Colonic mucosa (tissue), 4 donors: ENCODE data around the gene PRR35. TPM values are rescaled to one million over a fixed set of nuclear protein-coding genes. Genes with fewer than 3 reads are reported as not detected.

Experiments used
- DNase-seq: peaks from one replicate; pipeline ENCODE4 v3.0.0-alpha.2; 2020
- H3K27ac ChIP-seq: fragments of 200-600 bp; one replicate; pipeline ENCODE4 v1.8.0; 2021
- H3K27me3 ChIP-seq: fragments of 200-600 bp; one replicate; pipeline ENCODE4 v1.8.0; 2021
- H3K36me3 ChIP-seq: fragments of 200-600 bp; one replicate; pipeline ENCODE4 v1.8.0; 2021
- H3K4me1 ChIP-seq: fragments of 200-600 bp; one replicate; pipeline ENCODE4 v1.8.0; 2021; ENCODE audit warnings: mild to moderate bottlenecking
- H3K4me3 ChIP-seq: fragments of 200-600 bp; one replicate; pipeline ENCODE4 v1.8.0; 2021
- H3K9ac ChIP-seq, 2 donors: one replicate each; pipeline ENCODE4 v1.7.0; 2013; ENCODE audit warnings: control low read depth in 2 of 2, low read depth in 2 of 2, low read length in 2 of 2
- H3K9me3 ChIP-seq: fragments of 200-600 bp; one replicate; pipeline ENCODE4 v1.8.0; 2021
- intact Hi-C: fragments of 100-400 bp; cut with DNase I; formaldehyde crosslinking; loops from one replicate; pipeline ENCODE4 v1.14.1; 2022
- total RNA-seq, 2 donors: library from RNA; stranded (reverse); fragmentation: NEBNext Ultra II Directional in 1 of 2; extraction: Animal tissue kit (Norgen Biotek cat#: 25700) in 1 of 2; gene quantifications; one replicate each; pipeline ENCODE4 v1.2.1, GENCODE V29; 2021
- TF ChIP-seq, protein P1 (sequence below): fragments of 200-600 bp; IDR thresholded peaks from one replicate; pipeline ENCODE4 v1.8.0; 2022; ENCODE audit warnings: antibody characterized with exemption, mild to moderate bottlenecking
- donor health status: healthy.
- donor health status: DM: no; HTN: no; CAD: no.
- donor health status: DM: no; HTN: no; CAD: no.

Gene PRR35
- not detected for total RNA-seq

DNA sequence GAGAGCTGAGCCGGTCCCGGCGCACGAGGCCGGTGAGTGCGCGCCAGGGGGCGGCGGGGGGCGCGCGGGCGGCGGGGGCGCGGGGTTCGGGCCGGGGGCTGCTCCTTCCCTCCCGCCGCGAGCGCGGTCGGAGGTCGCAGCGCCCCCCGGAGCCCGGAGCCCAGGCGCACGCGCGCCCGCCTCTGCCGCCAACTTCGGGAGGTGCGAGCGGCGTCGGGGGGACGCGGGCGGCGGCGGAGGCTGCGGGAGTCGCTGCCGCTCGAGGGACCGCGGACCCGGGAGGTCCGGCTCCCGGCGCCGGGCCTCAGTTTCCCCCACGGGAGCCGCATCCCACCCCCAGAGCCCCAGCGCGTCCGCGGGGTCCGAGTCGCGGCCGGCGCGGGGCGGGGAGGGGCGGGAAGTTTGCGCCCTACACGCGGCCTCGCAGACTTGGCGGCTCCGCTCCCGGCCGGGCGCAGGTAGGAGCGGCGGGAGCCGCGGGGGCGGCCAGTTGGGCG, at the start of gene PRR35:
PRR35 (plus strand) TSS at position 191 of the 497 bp plus-strand sequence. CDS start 2,901 bp downstream, outside the sequence.
- no peak for DNase-seq
- no peak within 1 kb of the TSS for H3K9ac ChIP-seq
- peaks cover 26% of the 10 kb centered on the region for H3K27me3 ChIP-seq
- no peaks in the 10 kb centered on the region for H3K9me3 ChIP-seq
- no peaks in the 10 kb centered on the region for H3K36me3 ChIP-seq
- TF ChIP-seq, protein P1, sequence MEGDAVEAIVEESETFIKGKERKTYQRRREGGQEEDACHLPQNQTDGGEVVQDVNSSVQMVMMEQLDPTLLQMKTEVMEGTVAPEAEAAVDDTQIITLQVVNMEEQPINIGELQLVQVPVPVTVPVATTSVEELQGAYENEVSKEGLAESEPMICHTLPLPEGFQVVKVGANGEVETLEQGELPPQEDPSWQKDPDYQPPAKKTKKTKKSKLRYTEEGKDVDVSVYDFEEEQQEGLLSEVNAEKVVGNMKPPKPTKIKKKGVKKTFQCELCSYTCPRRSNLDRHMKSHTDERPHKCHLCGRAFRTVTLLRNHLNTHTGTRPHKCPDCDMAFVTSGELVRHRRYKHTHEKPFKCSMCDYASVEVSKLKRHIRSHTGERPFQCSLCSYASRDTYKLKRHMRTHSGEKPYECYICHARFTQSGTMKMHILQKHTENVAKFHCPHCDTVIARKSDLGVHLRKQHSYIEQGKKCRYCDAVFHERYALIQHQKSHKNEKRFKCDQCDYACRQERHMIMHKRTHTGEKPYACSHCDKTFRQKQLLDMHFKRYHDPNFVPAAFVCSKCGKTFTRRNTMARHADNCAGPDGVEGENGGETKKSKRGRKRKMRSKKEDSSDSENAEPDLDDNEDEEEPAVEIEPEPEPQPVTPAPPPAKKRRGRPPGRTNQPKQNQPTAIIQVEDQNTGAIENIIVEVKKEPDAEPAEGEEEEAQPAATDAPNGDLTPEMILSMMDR: no peak
- intact Hi-C loops: no loop called here
- no peak within 1 kb of the TSS for H3K4me3 ChIP-seq
- no peaks in the 10 kb centered on the region for H3K4me1 ChIP-seq
- H3K27ac ChIP-seq: no peak within 1 kb of the TSS

DNA sequence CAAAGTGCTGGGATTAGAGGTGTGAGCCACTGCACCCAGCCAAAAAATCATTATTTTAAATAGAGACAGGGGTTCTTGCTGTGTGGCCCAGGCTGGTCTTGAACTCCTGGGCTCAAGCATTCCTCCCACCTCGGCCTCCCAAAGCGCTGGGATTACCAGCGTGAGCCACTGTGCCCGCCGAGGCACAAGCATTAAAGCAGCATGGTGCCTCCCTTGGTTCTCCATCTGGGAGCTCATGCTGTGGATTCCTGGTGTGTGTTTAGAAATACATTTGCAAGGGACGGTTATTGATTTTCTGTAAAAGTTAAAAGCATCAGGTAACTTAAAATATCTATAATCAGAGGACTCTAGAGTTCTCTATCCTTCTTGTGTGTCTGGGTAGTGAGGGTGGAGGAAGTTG, 47.4 kb upstream of the PRR35 start:
- Histone ChIP-seq H3K4me3 (no peak overlapping the region), H3K9me3 (no peaks in the 10 kb centered on the region), H3K36me3 (no peaks in the 10 kb centered on the region), H3K27ac (no peak overlapping the region), H3K4me1 (no peaks in the 10 kb centered on the region), H3K27me3 (no peaks in the 10 kb centered on the region), H3K9ac (no peak overlapping the region)
- intact Hi-C loops: no loop called here
- TF ChIP-seq, protein P1: no peak
- DNase-seq: no peak

DNA sequence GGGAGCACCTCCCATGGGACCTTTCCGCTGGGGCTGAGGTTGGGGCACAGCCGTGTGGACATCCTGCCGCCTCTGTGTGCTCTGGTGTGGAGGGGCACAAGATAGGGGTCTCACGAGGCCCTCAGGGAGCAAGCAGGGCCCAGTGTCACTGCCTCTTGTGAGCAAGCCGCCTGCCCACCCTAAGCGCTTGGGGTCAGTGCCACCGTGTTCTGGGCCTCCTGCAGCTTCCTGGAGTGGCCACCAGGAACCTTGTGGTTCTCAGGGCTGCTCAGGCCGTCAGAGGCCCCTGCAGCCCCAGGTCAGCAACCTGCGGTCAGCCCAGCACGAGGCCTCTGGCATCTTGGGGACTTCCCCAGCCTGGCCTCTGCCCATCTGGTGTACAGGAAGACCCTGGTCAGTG, 46.2 kb upstream of the PRR35 start:
- Histone ChIP-seq H3K4me1 (no peaks in the 10 kb centered on the region), H3K4me3 (no peak overlapping the region), H3K36me3 (no peaks in the 10 kb centered on the region), H3K27ac (no peak overlapping the region), H3K9ac (no peak overlapping the region), H3K27me3 (no peaks in the 10 kb centered on the region), H3K9me3 (no peaks in the 10 kb centered on the region)
- no peak for DNase-seq
- intact Hi-C loops: no loop called here
- TF ChIP-seq, protein P1: no peak

DNA sequence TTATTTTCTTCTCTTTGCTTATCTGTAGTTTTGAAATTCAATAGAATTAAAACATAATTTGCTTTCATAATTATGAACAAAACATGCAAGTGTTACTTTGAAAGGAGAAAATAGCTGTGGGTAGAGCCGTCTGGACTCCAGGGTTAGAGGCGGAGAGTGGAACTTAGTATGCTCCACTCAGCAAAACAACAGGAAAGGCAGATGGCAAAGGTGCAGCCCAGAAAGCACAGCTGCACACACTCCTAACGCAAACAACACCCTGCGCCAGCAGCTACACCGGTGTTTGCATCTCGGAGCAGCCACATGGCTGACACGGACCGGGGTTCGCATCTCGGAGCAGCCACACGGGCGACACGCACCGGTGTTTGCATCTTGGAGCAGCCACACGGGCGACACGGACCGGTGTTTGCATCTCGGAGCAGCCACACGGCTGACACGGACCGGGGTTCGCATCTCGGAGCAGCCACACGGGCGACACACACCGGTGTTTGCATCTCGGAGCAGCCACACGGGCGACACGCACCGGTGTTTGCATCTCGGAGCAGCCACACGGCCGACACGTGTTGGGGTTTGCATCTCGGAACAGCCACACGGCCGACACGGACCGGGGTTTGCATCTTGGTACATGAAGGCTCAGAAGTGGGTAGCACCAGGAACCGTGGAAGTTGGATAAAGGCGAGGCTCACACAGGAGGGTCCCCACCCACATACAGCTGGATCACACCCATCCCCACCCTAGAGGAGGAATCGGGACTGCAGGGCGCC, 44.8 kb upstream of the PRR35 start:
- Histone ChIP-seq H3K9ac (no peak overlapping the region), H3K36me3 (no peaks in the 10 kb centered on the region), H3K27me3 (no peaks in the 10 kb centered on the region), H3K4me3 (no peak overlapping the region), H3K9me3 (no peaks in the 10 kb centered on the region), H3K4me1 (no peaks in the 10 kb centered on the region), H3K27ac (no peak overlapping the region)
- DNase-seq: no peak
- intact Hi-C loops: no loop called here
- TF ChIP-seq, protein P1: no peak

DNA sequence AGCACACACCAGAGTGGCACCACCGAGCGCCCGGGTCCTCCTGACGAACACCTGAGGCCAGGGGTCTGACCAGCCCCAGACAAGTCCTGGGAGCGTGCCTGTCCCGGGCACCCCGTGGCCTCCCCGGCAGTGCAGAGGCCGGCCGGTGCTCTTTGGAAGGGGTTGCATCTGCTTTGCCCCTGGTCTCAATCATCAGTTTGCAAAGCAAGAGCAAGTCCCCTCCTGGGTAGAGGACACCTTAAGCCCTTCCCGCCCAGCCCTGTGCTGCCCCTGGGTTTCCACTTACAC, 44.3 kb upstream of the PRR35 start:
- Histone ChIP-seq H3K27ac (no peak overlapping the region), H3K27me3 (no peaks in the 10 kb centered on the region), H3K36me3 (no peaks in the 10 kb centered on the region), H3K9me3 (no peaks in the 10 kb centered on the region), H3K9ac (no peak overlapping the region), H3K4me1 (no peaks in the 10 kb centered on the region), H3K4me3 (no peak overlapping the region)
- DNase-seq: no peak
- TF ChIP-seq, protein P1: no peak
- intact Hi-C loops: no loop called here
